Measurements from ENCODE around the gene REPS2. TPM values are rescaled to one million over a fixed set of nuclear protein-coding genes. Genes with fewer than 3 reads are reported as not detected.

The REPS2 gene
- total and polyA plus RNA-seq, 9 of the 15 experiments (the other 6 are each of a cell fraction or from before 2014, with no cell fraction given): 0.01 to 0.07 (median 0.01) TPM; not detected in 3

- intact Hi-C loops (cut with micrococcal nuclease) (no loop called here), in situ Hi-C loops (cut with MboI) (no loop called here)
- ChIA-PET POLR2A (no interaction called here), CTCF (ENCODE audit: low intra/inter-chr PET ratio) (no interaction called here)
- no peaks in the 10 kb centered on the region for H3K9me3 ChIP-seq (replicated peaks; ENCODE audit: control insufficient read depth, insufficient read depth, low read depth, low read length)
- no peak overlapping the region for H3K9ac ChIP-seq (ENCODE audit: insufficient read depth in 1 of 2, low read depth in 2 of 2, low read length in 2 of 2)
- DNase-seq (ENCODE audit: extremely low read depth in 1 of 4, low spot score in 3 of 4) (no peak), FAIRE-seq (no peak), ATAC-seq (no peak)
- H3K9me1 ChIP-seq (ENCODE audit: control insufficient read depth, insufficient read depth, low read length): no peaks in the 10 kb centered on the region
- no peaks in the 10 kb centered on the region for H3K79me2 ChIP-seq (ENCODE audit: control insufficient read depth, insufficient read depth, low read length)
- TF ChIP-seq ZNF561 (CRISPR knock-in tag; conservative IDR thresholded peaks at IDR 0.05) (no peak), POLR2H (tag; IDR thresholded peaks at IDR 0.05; ENCODE audit: low read depth) (no peak), FOXK2 (conservative IDR thresholded peaks at IDR 0.05 in 1 of 2, IDR thresholded peaks at IDR 0.05 in 1 of 2; ENCODE audit: low read depth in 2 of 2) (no peak), RNF219 (CRISPR knock-in tag; IDR thresholded peaks at IDR 0.05) (no peak), MYBL2 (IDR thresholded peaks at IDR 0.05; ENCODE audit: low read depth) (no peak), MYBL2 (CRISPR knock-in tag; IDR thresholded peaks at IDR 0.05; ENCODE audit: borderline replicate concordance) (no peak)
- H3K4me1 ChIP-seq (replicated peaks in 1 of 2; ENCODE audit: control insufficient read depth in 2 of 2, insufficient read depth in 2 of 2, low read length in 2 of 2): no peaks in the 10 kb centered on the region
- BruUV-seq (replicated peaks): no TSS peak
- H2AFZ ChIP-seq (ENCODE audit: low read depth, low read length): no peak overlapping the region
- no peaks in the 10 kb centered on the region for H3K27me3 ChIP-seq (ENCODE audit: control insufficient read depth in 2 of 2, insufficient read depth in 2 of 2, low read length in 2 of 2)
- no peaks in the 10 kb centered on the region for H3K36me3 ChIP-seq (ENCODE audit: control insufficient read depth, insufficient read depth, low read length)
- H3K27ac ChIP-seq (ENCODE audit: extremely low read depth, low read depth, low read length): no peak overlapping the region
- no peaks in the 10 kb centered on the region for H4K20me1 ChIP-seq (replicated peaks; ENCODE audit: control insufficient read depth, insufficient read depth, low read length)
- WGBS (ENCODE audit: insufficient coverage, low coverage, missing lambda C conversion rate): 0% methylated on average over 2 of the region's 2 CpGs
- H3K4me3 ChIP-seq: no peak overlapping the region
- no peak overlapping the region for H3K4me2 ChIP-seq (ENCODE audit: insufficient read depth, low read length)
Observed at GRCh38 chrX:16992951-16993350, 46.5 kb downstream of the REPS2 start.
